ENCODE measurements around the gene SPRTN.

SPRTN gene

GRCh38 chr1:231387770-231388669, 49.9 kb downstream of the SPRTN start:
- DNase-seq (ENCODE audit: extremely low spot score): no peak
- ChIA-PET CTCF (interaction anchor here (1.5 kb wide), 1 partner anchor 31 kb away, joined by 3 read pairs; no protein-coding TSS in a partner anchor), POLR2A (no interaction called here)
- TF ChIP-seq CTCF (IDR thresholded peaks at IDR 0.05; ENCODE audit: control extremely low read depth, extremely low read depth, low read depth, missing control alignments): no peak

- POLR2A ChIA-PET: no interaction called here
- CTCF ChIA-PET: interaction anchor here (1.3 to 1.8 kb wide), 2 partner anchors 13 to 15 kb away, joined by 4 read pairs; no protein-coding TSS in a partner anchor
- no peak for TF ChIP-seq CTCF (IDR thresholded peaks at IDR 0.05; ENCODE audit: control extremely low read depth, extremely low read depth, low read depth, missing control alignments)
- no peak for DNase-seq (ENCODE audit: extremely low spot score)
Observed at GRCh38 chr1:231390071-231390470, 52.0 kb downstream of the SPRTN start.

- no peak for DNase-seq (ENCODE audit: extremely low spot score)
- POLR2A ChIA-PET: interaction anchor here (1.1 kb wide), 1 partner anchor 55 kb away, joined by 3 read pairs; the partner anchor contains the start of gene EXOC8
- CTCF ChIA-PET: interaction anchor here (0.7 to 1.5 kb wide), 9 partner anchors 9 to 29 kb away, joined by 3 to 6 read pairs (median 3); no protein-coding TSS in a partner anchor
- TF ChIP-seq CTCF (IDR thresholded peaks at IDR 0.05; ENCODE audit: control extremely low read depth, extremely low read depth, low read depth, missing control alignments): no peak
Observed at GRCh38 chr1:231392389-231393131, 54.5 kb downstream of the SPRTN start.

DNA sequence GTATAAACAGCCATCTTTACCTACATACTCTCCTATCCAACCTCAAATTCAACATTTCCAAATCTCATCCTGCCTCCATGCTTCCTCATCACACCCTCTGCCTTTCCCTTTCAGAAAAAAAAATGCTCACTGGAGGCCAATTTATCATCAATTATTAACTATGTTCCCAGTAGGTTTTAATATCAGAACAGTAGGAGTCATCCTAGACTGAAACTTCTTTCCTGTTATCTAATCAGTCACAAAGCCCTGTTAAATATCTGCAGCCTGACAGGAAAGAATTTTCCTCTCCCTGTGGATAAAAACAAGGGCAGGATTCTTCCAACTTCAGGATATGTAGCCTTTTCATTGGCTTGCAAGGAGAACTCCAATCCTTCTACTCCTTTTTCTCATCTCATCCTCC, 55.6 kb downstream of the SPRTN start:
- TF ChIP-seq CTCF (IDR thresholded peaks at IDR 0.05; ENCODE audit: control extremely low read depth, extremely low read depth, low read depth, missing control alignments): no peak
- ChIA-PET CTCF (interaction anchor here (0.6 to 1.5 kb wide), 7 partner anchors 10 to 56 kb away, joined by 3 to 6 read pairs (median 3); partner anchors contain the start of genes EXOC8 and SPRTN), POLR2A (interaction anchor here (1.1 kb wide), 1 partner anchor 56 kb away, joined by 3 read pairs; the partner anchor contains the start of gene EXOC8)
- DNase-seq (ENCODE audit: extremely low spot score): no peak

DNA sequence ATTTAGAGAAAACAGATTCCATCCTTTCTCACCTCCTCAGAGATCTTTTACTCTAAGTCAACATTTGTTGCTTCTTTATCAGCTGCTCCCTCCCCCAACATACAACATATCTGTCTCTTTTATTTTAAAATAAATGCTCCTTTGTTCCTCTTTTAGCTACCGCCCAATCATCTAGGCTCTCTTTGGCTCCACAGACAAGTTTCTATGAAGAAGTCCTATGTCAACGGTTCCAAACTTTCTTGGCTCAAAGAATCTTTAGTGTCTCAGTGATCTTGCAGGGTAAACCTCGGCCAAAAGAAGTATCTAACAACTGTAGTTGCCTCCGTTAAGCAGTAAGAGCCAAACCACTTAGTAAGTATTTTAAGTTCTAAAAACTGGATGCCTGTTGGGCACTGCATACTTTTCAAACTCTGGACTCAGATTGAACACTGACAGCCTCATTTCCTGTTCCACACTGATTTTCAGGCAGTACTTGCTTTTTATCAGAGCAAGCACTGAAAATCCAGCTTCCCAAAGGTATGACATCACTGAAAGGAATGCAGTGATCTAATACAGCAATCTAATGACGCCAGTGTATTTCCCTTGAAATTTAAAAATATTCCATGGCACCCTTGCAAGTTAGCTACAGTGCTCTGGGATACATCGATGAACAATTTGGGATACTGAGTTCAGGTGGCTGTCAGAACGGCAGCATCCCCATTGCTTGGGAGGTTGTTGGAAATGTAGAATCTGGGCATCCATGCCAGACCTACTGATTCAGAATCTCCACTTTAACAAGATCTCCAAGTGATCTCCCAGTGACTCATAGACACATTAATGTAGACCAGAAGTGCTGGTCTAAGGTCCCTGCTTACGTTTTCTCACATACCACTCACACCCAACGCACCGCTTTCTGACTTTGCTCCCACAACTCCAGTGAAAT, 57.2 kb downstream of the SPRTN start:
- POLR2A ChIA-PET: no interaction called here
- CTCF ChIA-PET: interaction anchor here (1.1 kb wide), 1 partner anchor 168 kb away, joined by 3 read pairs; no protein-coding TSS in a partner anchor
- no peak for TF ChIP-seq CTCF (IDR thresholded peaks at IDR 0.05; ENCODE audit: control extremely low read depth, extremely low read depth, low read depth, missing control alignments)
- DNase-seq (ENCODE audit: extremely low spot score): no peak

Measured in GM10248 (cell line).